Measurements from ENCODE around the gene ATG16L1.
A peak's percentile ranks its signal among the peaks of the same experiment; 100 is the strongest.

ATG16L1 gene

DNA sequence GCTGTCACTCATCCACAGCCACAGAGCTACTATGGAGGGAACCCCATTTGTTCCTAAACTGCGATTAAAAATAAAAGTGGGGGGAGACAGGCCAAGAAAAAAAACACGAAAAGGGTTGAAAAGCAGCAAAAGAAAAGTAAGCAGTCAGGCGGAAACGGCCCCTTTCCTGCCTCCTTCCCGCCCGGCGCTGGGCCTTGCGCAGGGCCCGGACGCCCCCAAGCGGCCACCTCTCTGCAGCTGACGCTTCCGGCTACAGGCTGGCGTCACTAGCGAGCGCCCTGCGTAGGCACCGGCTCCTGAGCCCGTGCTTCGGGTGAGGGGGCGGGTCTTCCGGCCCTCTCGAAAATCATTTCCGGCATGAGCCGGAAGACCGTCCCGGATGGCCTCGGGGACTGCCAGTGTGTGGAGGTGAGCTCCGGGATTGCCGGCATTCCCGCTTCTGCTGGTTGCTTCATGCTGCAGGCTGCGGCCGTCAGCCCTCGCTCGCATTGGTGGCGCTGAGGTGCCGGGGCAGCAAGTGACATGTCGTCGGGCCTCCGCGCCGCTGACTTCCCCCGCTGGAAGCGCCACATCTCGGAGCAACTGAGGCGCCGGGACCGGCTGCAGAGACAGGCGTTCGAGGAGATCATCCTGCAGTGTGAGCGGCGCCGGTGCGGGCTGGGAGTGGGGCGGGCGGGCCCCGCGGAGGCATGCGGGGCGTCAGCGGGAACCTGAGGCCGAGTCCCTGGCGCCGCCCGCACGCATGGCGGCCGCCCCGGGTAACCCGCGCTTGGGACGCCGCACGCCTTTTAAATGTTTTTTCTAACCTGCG lies at the start of gene ATG16L1:
ATG16L1 (plus strand) TSS at position 368 of the 811 bp plus-strand sequence; CDS start at position 523, 155 bp downstream.
- peak; percentile 80 to 94 (median 89) for DNase-seq

- DNase-seq: no peak
These were observed 48.9 kb upstream of the ATG16L1 start for GRCh38 chr2:233202531-233202944.

GRCh38 chr2:233203060-233203459 lies 48.4 kb upstream of the ATG16L1 start:
- DNase-seq: no peak

DNA sequence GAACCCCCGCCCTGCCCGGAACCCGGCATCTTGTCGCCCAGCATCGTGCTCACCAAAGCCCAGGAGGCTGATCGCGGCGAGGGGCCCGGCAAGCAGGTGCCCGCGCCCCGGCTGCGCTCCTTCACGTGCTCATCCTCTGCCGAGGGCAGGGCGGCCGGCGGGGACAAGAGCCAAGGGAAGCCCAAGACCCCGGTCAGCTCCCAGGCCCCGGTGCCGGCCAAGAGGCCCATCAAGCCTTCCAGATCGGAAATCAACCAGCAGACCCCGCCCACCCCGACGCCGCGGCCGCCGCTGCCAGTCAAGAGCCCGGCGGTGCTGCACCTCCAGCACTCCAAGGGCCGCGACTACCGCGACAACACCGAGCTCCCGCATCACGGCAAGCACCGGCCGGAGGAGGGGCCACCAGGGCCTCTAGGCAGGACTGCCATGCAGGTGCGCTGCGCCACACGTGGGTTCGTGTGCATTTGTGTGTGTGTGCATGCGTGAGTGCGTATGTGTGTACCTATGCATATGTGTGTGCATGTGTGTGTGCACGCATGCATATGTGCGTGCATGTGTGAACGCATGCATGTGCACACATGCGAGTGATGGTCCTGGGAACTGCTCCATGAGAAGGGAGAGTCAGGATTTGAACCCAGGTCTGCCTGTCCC lies 47.1 kb upstream of the ATG16L1 start:
- DNase-seq: no peak

- no peak for DNase-seq
These were observed 42.9 kb upstream of the ATG16L1 start for GRCh38 chr2:233208382-233209116.

- DNase-seq: no peak
These were observed 42.3 kb upstream of the ATG16L1 start for GRCh38 chr2:233209117-233209532.

DNA sequence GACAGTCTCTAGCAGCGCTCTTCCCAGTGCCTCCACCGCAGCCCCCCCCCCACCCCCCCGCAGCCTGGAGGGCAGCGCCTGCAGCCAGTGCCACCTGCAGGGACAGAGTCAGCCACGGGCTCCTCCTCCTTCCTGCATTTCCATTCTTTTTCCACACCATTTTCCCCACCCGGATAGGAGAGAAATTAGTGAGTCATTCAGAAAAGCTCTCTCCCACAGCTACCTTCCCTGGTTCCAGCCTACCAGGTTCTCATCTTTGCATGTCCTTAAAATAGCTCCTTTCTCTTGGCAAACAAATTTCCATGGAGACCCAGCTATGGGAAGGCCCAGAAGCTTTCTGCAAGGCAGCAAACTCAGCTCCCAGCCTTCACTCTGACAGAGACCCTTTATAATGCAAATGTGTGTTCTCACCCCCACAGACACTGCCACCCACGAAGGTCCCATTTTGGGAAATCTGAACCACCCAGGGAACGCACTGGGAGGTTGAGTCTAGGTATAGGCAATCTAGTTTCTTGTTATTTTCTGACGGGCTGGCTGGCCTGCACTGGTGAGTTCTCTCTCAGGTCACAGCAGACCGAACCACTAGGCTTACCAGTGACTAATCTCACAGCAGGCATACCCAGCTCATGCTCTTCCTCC lies 41.8 kb upstream of the ATG16L1 start:
- no peak for DNase-seq

DNA sequence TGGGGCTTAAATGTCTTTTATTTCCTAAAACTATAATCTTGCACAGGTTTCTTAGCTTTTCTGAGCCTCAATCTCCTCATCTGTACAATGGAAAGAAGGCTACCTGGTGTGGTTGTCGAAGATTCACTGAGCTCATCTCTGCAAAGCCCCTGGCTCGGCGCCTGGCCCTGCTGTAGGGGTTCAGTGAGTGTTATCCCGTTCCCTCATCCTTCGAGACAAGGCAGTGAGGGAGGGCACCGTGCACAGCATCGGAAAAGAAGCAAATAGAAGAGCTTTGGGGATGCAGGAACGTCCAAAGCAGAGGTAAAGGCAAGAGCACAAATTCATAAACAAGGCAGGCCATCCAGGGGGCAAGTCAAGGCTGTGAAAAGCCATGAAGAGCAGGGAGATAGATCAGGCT lies 41.2 kb upstream of the ATG16L1 start:
- no peak for DNase-seq

- DNase-seq: no peak
These were observed 40.5 kb upstream of the ATG16L1 start for GRCh38 chr2:233210843-233211547.

- no peak for DNase-seq
These were observed 40.0 kb upstream of the ATG16L1 start for GRCh38 chr2:233211548-233211895.

GRCh38 chr2:233213011-233213410 lies 38.5 kb upstream of the ATG16L1 start:
- DNase-seq: no peak

GRCh38 chr2:233213975-233214374 lies 37.5 kb upstream of the ATG16L1 start:
- no peak for DNase-seq

- no peak for DNase-seq
These were observed 33.5 kb upstream of the ATG16L1 start for GRCh38 chr2:233217892-233218377.

GRCh38 chr2:233218836-233219235 lies 32.6 kb upstream of the ATG16L1 start:
- DNase-seq: no peak

DNA sequence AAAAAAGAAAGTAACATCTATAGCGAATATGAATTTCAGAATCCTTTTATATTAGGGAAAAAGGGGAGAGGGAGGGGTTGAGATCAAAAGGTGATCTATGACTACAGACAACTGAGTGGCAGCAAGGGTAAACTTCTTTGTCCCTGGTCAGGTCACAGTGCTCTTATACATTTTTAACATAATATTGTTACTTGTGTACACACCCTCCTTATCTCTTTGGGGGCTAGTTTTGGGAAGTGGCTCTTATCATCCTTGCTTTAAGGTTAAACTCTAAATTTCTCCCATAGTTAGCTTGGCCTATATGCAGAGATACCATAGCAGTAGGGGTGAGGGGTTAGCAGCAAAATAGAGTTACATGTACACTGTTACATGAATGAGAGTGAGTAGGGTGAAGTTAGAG lies 31.6 kb upstream of the ATG16L1 start:
- DNase-seq: no peak

- DNase-seq: no peak
These were observed 30.0 kb upstream of the ATG16L1 start for GRCh38 chr2:233221378-233222063.

DNA sequence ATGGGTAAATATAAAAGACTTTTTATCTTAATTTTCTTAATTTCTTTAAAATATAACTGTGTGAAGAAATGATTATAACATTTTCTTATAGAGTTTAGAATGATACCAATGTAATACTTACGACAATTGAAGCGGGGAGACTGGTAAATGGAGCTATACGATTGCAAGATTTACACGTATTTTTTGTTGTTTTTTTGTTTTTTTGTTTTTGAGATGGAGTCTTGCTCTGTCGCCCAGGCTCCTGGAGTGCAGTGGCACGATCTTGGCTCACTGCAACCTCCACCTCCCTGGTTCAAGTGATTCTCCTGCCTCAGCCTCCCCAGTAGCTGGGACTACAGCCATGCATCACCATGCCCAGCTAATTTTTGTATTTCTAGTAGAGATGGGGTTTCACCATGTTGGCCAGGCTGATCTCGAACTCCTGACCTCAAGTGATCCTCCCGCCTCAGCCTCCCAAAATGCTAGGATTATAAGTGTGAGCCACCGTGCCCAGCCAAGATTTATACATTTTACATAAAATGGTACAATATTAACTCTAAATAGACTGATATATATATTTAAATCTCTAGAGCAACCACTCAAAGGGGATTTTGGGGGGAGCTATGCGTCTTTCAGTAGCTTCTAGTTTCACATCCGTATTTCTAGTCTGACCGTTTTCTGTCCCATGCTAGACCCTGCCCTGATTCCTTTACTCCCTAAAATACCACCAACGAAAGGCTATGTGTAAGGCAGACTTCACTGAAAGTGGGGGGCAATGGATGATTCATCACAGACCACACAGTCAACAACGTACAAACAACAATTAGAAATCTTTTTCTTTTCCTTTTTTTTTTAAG lies 28.2 kb upstream of the ATG16L1 start:
- no peak for DNase-seq

DNA sequence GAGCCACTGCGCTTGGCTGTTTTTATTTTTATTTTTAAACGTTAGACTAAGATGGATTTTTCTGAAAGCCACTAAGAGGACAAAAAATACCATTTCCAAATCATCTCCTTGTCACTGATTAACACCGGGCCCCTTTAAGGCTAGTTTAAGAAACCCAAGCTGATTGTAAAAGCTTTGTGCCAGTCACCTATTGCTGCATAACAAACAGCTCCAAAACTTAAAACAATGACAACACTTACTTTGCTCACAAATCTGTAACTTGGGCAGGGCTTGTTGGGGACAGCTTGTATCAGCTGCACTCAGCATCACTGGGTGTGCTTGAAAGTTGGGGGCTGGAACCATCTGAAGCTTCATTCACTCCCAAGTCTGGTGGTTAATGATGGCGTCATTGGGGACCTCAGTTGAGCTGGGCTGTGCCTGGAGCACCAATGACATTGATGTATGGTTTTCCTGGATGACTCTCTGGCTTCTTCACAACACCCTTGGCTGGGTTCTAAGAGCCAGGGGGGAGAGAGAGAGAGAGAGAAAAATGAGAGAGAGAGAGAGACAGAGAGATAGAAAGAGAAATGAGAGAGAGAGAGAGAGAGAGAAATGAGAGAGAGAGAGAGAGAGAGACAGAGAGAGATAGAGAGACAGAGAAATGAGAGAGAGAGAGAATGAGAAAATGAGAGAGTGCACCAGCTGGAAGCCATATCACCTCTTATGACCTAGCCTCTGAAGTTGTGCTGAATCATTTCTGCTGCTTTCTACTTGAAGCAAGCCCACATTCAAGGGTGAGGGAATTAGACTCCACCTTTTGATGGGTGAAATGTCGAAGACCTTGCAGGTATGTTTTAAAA lies 26.0 kb upstream of the ATG16L1 start:
- no peak for DNase-seq

DNA sequence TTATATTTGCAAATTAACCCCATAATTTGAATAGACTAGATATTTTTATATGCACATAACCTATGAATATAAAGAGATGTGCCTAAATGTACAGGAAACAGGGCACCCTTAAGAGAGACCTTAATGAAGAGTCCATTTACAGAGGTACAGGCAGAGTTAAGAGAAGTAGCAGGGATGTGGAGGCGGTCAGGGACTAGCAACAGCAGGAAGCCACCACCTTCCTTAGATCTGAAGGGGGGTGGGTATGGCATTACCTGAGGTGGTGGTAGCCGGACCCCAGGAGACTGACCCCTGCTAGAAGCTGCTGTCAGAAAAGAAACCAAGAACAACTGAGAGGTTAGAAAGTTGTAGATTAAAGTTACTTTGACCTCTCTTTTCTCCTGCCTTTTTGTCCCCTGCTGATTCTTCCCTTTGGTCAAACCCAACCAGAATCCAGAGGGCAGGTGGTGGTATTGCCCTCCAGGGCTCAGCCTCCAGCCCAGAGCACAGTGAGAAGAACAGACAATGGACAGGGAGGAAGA lies 24.9 kb upstream of the ATG16L1 start:
- no peak for DNase-seq

Data from activated CD4-positive, CD25-positive, alpha-beta regulatory T cell (primary cell).